Measurements from ENCODE around the gene INSR. TPM values are rescaled to one million over a fixed set of nuclear protein-coding genes. Genes with fewer than 3 reads are reported as not detected.
A peak's percentile ranks its signal among the peaks of the same experiment; 100 is the strongest.

The INSR gene
- total RNA-seq, 2 donors from 2014 or later: 81.9 to 84.9 TPM

GRCh38 chr19:7263521-7263920 is 30.7 kb downstream of the INSR start:
- ATAC-seq (no peak), DNase-seq (no peak)
- intact Hi-C loops (cut with DNase I, micrococcal nuclease): no loop called here

GRCh38 chr19:7263066-7263465 is 31.1 kb downstream of the INSR start:
- ATAC-seq (no peak), DNase-seq (no peak)
- intact Hi-C loops (cut with DNase I, micrococcal nuclease): no loop called here

- DNase-seq (no peak), ATAC-seq (no peak)
- intact Hi-C loops (cut with DNase I, micrococcal nuclease): no loop called here
Observed at GRCh38 chr19:7262470-7262869, 31.7 kb downstream of the INSR start.

GRCh38 chr19:7260161-7260560 is 34.1 kb downstream of the INSR start:
- intact Hi-C loops (cut with DNase I, micrococcal nuclease): no loop called here
- DNase-seq (no peak), ATAC-seq (no peak)

- DNase-seq: no peak
- intact Hi-C loops (cut with DNase I, micrococcal nuclease): no loop called here
- no peak for ATAC-seq
Observed at GRCh38 chr19:7258840-7259395, 35.3 kb downstream of the INSR start.

- no peak for DNase-seq
- ATAC-seq: no peak
- intact Hi-C loops (cut with DNase I, micrococcal nuclease): no loop called here
Observed at GRCh38 chr19:7258041-7258839, 36.0 kb downstream of the INSR start.

GRCh38 chr19:7257148-7258040 is 36.8 kb downstream of the INSR start:
- DNase-seq (no peak), ATAC-seq (peak; percentile 60)
- intact Hi-C loops (cut with DNase I, micrococcal nuclease): no loop called here

GRCh38 chr19:7255631-7256030 is 38.6 kb downstream of the INSR start:
- no peak for ATAC-seq
- intact Hi-C loops (cut with DNase I, micrococcal nuclease): no loop called here
- DNase-seq: no peak

GRCh38 chr19:7255119-7255518 is 39.1 kb downstream of the INSR start:
- DNase-seq (no peak), ATAC-seq (no peak)
- intact Hi-C loops (cut with DNase I, micrococcal nuclease): no loop called here

- peak; percentile 31 for ATAC-seq
- no peak for DNase-seq
- intact Hi-C loops (cut with DNase I, micrococcal nuclease): no loop called here
Observed at GRCh38 chr19:7254590-7254989, 39.6 kb downstream of the INSR start.

GRCh38 chr19:7252364-7252763 is 41.9 kb downstream of the INSR start:
- DNase-seq: no peak
- ATAC-seq: no peak
- intact Hi-C loops (cut with DNase I, micrococcal nuclease): no loop called here

- intact Hi-C loops (cut with DNase I, micrococcal nuclease): no loop called here
- no peak for ATAC-seq
Observed at GRCh38 chr19:7251494-7251893, 42.7 kb downstream of the INSR start.

GRCh38 chr19:7250951-7251350 is 43.3 kb downstream of the INSR start:
- no peak for DNase-seq
- intact Hi-C loops (cut with DNase I, micrococcal nuclease): no loop called here
- ATAC-seq: no peak

More at GRCh38 chr19:7251494-7251893, 42.7 kb downstream of the INSR start:
- DNase-seq: no peak

GRCh38 chr19:7250057-7250596 is 44.1 kb downstream of the INSR start:
- ATAC-seq: no peak
- intact Hi-C loops (cut with DNase I, micrococcal nuclease): no loop called here
- DNase-seq: no peak

- ATAC-seq (peak; percentile 95), DNase-seq (peak; percentile 23 to 41)
- intact Hi-C loops (cut with DNase I, micrococcal nuclease): no loop called here
Observed at GRCh38 chr19:7247155-7247554, 47.1 kb downstream of the INSR start.

- intact Hi-C loops (cut with DNase I, micrococcal nuclease): no loop called here
Observed at GRCh38 chr19:7246601-7247000, 47.6 kb downstream of the INSR start.

GRCh38 chr19:7242601-7243258 is 51.5 kb downstream of the INSR start:
- no peak for DNase-seq
- no peak for ATAC-seq
- intact Hi-C loops (cut with DNase I, micrococcal nuclease): no loop called here

More at GRCh38 chr19:7246601-7247000, 47.6 kb downstream of the INSR start:
- no peak for DNase-seq
- ATAC-seq: no peak

GRCh38 chr19:7238051-7238450 is 56.2 kb downstream of the INSR start:
- DNase-seq (no peak), ATAC-seq (no peak)
- intact Hi-C loops (cut with DNase I, micrococcal nuclease): no loop called here

- intact Hi-C loops (cut with DNase I, micrococcal nuclease): no loop called here
- no peak for DNase-seq
- no peak for ATAC-seq
Observed at GRCh38 chr19:7236153-7236552, 58.1 kb downstream of the INSR start.

All from left colon (tissue), 2 donors.